Activated CD4-positive, alpha-beta T cell treated with anti-CD3 and anti-CD28 coated beads for 36 hours (primary cell): ENCODE data around the gene F2RL3. TPM values are rescaled to one million over a fixed set of nuclear protein-coding genes. Genes with fewer than 3 reads are reported as not detected.

Experiments
- ATAC-seq: fragments of 200-7000 bp; cut with Tn5 transposase; one replicate; pipeline ENCODE4 v1.10.0; 2021; ENCODE audit warnings: mild to moderate bottlenecking, moderate library complexity
- CTCF ChIA-PET: fragments of 350-600 bp; sonication (Branson Sonifier 250); formaldehyde crosslinking; loops from one replicate; lab custom pipeline; 2021; ENCODE audit warnings: antibody characterized with exemption; lab: Charles Lee
- POLR2A ChIA-PET: fragments of 350-600 bp; sonication (Branson Sonifier 250); formaldehyde crosslinking; loops from one replicate; lab custom pipeline; 2021; ENCODE audit warnings: antibody characterized with exemption, inconsistent platforms; lab: Charles Lee
- DNase-seq: peaks from one replicate; pipeline ENCODE4 v3.0.0-alpha.2; 2020
- H3K27ac Mint-ChIP-seq: one replicate; pipeline ENCODE4 v1.8.0; 2021; ENCODE audit warnings: mixed read lengths
- H3K27me3 Mint-ChIP-seq: one replicate; pipeline ENCODE4 v1.8.0; 2021; ENCODE audit warnings: mixed read lengths
- H3K36me3 Mint-ChIP-seq: one replicate; pipeline ENCODE4 v1.8.0; 2021; ENCODE audit warnings: low read depth, mixed read lengths
- H3K4me1 Mint-ChIP-seq: one replicate; pipeline ENCODE4 v1.8.0; 2021; ENCODE audit warnings: mixed read lengths
- H3K4me3 Mint-ChIP-seq: one replicate; pipeline ENCODE4 v1.8.0; 2021; ENCODE audit warnings: mild to moderate bottlenecking, moderate library complexity, mixed read lengths
- H3K9me3 Mint-ChIP-seq: one replicate; pipeline ENCODE4 v1.8.0; 2021; ENCODE audit warnings: low read depth, mixed read lengths
- intact Hi-C, 2 experiments: fragments of 100-400 bp; cut with DNase I in 1 of 2; cut with micrococcal nuclease in 1 of 2; formaldehyde crosslinking; loops; one replicate each; pipeline versions ENCODE4 v1.14.2 to v1.15.1; 2022 to 2024; cut with DNase I, micrococcal nuclease
- total RNA-seq, 2 experiments: library from RNA; stranded (reverse); gene quantifications; one replicate each; pipeline ENCODE4 v1.2.3, GENCODE V29; 2021

The F2RL3 gene
- total RNA-seq, 2 experiments from 2014 or later = not detected

- H3K4me3 Mint-ChIP-seq = no peak overlapping the region
- no peak overlapping the region for H3K27ac Mint-ChIP-seq
- intact Hi-C loops = no loop called here
- DNase-seq (no peak), ATAC-seq (no peak)
- peaks cover 5% of the 10 kb centered on the region for H3K9me3 Mint-ChIP-seq
- ChIA-PET CTCF (no interaction called here), POLR2A (no interaction called here)
- H3K36me3 Mint-ChIP-seq = peaks cover 48% of the 10 kb centered on the region
- peaks cover 9% of the 10 kb centered on the region for H3K4me1 Mint-ChIP-seq
- H3K27me3 Mint-ChIP-seq = no peaks in the 10 kb centered on the region
These were observed 11.9 kb upstream of the F2RL3 start for GRCh38 chr19:16876904-16877361.

GRCh38 chr19:16877581-16877980 is 11.2 kb upstream of the F2RL3 start:
- CTCF ChIA-PET = no interaction called here
- Mint-ChIP-seq H3K9me3 (peaks cover 12% of the 10 kb centered on the region), H3K27ac (no peak overlapping the region), H3K27me3 (no peaks in the 10 kb centered on the region), H3K36me3 (peaks cover 49% of the 10 kb centered on the region), H3K4me1 (peaks cover 9% of the 10 kb centered on the region), H3K4me3 (no peak overlapping the region)
- DNase-seq (no peak), ATAC-seq (no peak)
- intact Hi-C loops = no loop called here
- POLR2A ChIA-PET = no interaction called here

GRCh38 chr19:16878181-16878965 is 10.4 kb upstream of the F2RL3 start:
- ChIA-PET POLR2A (no interaction called here), CTCF (no interaction called here)
- Mint-ChIP-seq H3K27ac (no peak overlapping the region), H3K36me3 (peaks cover 52% of the 10 kb centered on the region), H3K4me1 (peaks cover 9% of the 10 kb centered on the region), H3K27me3 (no peaks in the 10 kb centered on the region), H3K9me3 (peaks cover 16% of the 10 kb centered on the region), H3K4me3 (no peak overlapping the region)
- ATAC-seq (no peak), DNase-seq (no peak)
- intact Hi-C loops = no loop called here

- no peak overlapping the region for H3K27ac Mint-ChIP-seq
- DNase-seq (no peak), ATAC-seq (no peak)
- H3K36me3 Mint-ChIP-seq = peaks cover 36% of the 10 kb centered on the region
- intact Hi-C loops = no loop called here
- no peaks in the 10 kb centered on the region for H3K4me1 Mint-ChIP-seq
- H3K9me3 Mint-ChIP-seq = peaks cover 16% of the 10 kb centered on the region
- ChIA-PET CTCF (interaction anchor here (0.6 kb wide), 1 partner anchor 821 kb away, joined by 3 read pairs; no protein-coding TSS in a partner anchor), POLR2A (no interaction called here)
- H3K4me3 Mint-ChIP-seq = no peak overlapping the region
- H3K27me3 Mint-ChIP-seq = no peaks in the 10 kb centered on the region
These were observed 7.8 kb upstream of the F2RL3 start for GRCh38 chr19:16880884-16881554.

GRCh38 chr19:16882146-16882545 is 6.7 kb upstream of the F2RL3 start:
- Mint-ChIP-seq H3K4me1 (no peaks in the 10 kb centered on the region), H3K4me3 (no peak overlapping the region), H3K27me3 (no peaks in the 10 kb centered on the region), H3K9me3 (peaks cover 16% of the 10 kb centered on the region), H3K36me3 (peaks cover 33% of the 10 kb centered on the region), H3K27ac (no peak overlapping the region)
- ATAC-seq (no peak), DNase-seq (no peak)
- ChIA-PET POLR2A (no interaction called here), CTCF (no interaction called here)
- intact Hi-C loops = no loop called here

- intact Hi-C loops = no loop called here
- ChIA-PET POLR2A (no interaction called here), CTCF (interaction anchor here (0.6 kb wide), 1 partner anchor 1724 kb away, joined by 3 read pairs; no protein-coding TSS in a partner anchor)
- Mint-ChIP-seq H3K27me3 (peaks cover 1% of the 10 kb centered on the region), H3K9me3 (peaks cover 16% of the 10 kb centered on the region), H3K4me1 (no peaks in the 10 kb centered on the region), H3K4me3 (no peak overlapping the region), H3K36me3 (peaks cover 31% of the 10 kb centered on the region), H3K27ac (no peak overlapping the region)
- ATAC-seq = no peak
- DNase-seq = no peak
These were observed 5.3 kb upstream of the F2RL3 start for GRCh38 chr19:16883522-16883921.

- intact Hi-C loops = no loop called here
- DNase-seq (no peak), ATAC-seq (no peak)
- Mint-ChIP-seq H3K4me1 (no peaks in the 10 kb centered on the region), H3K9me3 (peaks cover 16% of the 10 kb centered on the region), H3K36me3 (peaks cover 17% of the 10 kb centered on the region), H3K27me3 (peaks cover 7% of the 10 kb centered on the region), H3K27ac (no peak overlapping the region), H3K4me3 (no peak overlapping the region)
- CTCF ChIA-PET = no interaction called here
- POLR2A ChIA-PET = no interaction called here
These were observed 3.6 kb upstream of the F2RL3 start for GRCh38 chr19:16885166-16885565.

GRCh38 chr19:16886305-16886880 is 2.4 kb upstream of the F2RL3 start:
- peaks cover 10% of the 10 kb centered on the region for H3K36me3 Mint-ChIP-seq
- H3K4me3 Mint-ChIP-seq = no peak overlapping the region
- ChIA-PET CTCF (no interaction called here), POLR2A (no interaction called here)
- peaks cover 13% of the 10 kb centered on the region for H3K9me3 Mint-ChIP-seq
- no peak overlapping the region for H3K27ac Mint-ChIP-seq
- peaks cover 7% of the 10 kb centered on the region for H3K27me3 Mint-ChIP-seq
- no peak for DNase-seq
- no peaks in the 10 kb centered on the region for H3K4me1 Mint-ChIP-seq
- intact Hi-C loops = no loop called here
- ATAC-seq = no peak

- Mint-ChIP-seq H3K27me3 (peaks cover 13% of the 10 kb centered on the region), H3K4me1 (no peaks in the 10 kb centered on the region), H3K27ac (no peak overlapping the region), H3K4me3 (no peak overlapping the region), H3K9me3 (peaks cover 4% of the 10 kb centered on the region), H3K36me3 (peaks cover 4% of the 10 kb centered on the region)
- ChIA-PET CTCF (no interaction called here), POLR2A (interaction anchor here (0.6 kb wide), 1 partner anchor 1762 kb away, joined by 3 read pairs; no protein-coding TSS in a partner anchor)
- intact Hi-C loops = no loop called here
- ATAC-seq (no peak), DNase-seq (no peak)
These were observed 1.2 kb upstream of the F2RL3 start for GRCh38 chr19:16887353-16888265.

- ChIA-PET CTCF (no interaction called here), POLR2A (no interaction called here)
These were observed 625 bp downstream of the F2RL3 start for GRCh38 chr19:16889366-16889882.

More at GRCh38 chr19:16889366-16889882, 625 bp downstream of the F2RL3 start:
- peaks cover 17% of the 10 kb centered on the region for H3K27me3 Mint-ChIP-seq
- H3K4me1 Mint-ChIP-seq = peaks cover 5% of the 10 kb centered on the region
- intact Hi-C loops = no loop called here
- H3K36me3 Mint-ChIP-seq = no peaks in the 10 kb centered on the region
- ATAC-seq = no peak
- no peak overlapping the region for H3K4me3 Mint-ChIP-seq
- no peaks in the 10 kb centered on the region for H3K9me3 Mint-ChIP-seq
- DNase-seq = no peak
- no peak overlapping the region for H3K27ac Mint-ChIP-seq
